ENCODE measurements around the gene SPATS2L. TPM values are rescaled to one million over a fixed set of nuclear protein-coding genes. Genes with fewer than 3 reads are reported as not detected.

Gene SPATS2L
- total and polyA plus RNA-seq, 12 donors, result 16.7 to 68.8 (median 43.6) TPM

DNA sequence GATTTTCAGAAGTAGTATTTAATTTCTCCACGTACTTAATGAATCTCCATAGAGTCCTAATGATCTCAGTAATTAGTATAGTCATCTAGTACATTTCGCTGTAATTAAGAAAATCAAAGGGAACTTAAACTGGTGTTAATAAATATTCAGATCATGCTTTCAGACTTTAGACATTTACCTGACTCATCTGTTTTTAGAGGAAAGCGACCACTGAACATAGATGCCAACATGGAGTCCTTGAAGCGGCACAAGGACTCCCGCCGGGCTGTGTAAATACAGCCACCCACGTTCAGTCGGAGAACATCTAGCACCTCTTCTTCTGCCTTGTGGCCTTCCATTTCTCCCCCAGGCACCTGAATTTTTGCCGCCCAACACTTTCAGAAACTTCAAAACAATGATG lies 200.2 kb downstream of the SPATS2L start:
- DNase-seq, result no peak
- Histone ChIP-seq H3K27me3 (no peaks in the 10 kb centered on the region), H3K27ac (no peak overlapping the region), H3K4me1 (replicated peaks in 1 of 2) (peaks cover 6 to 15% of the 10 kb centered on the region in 2 donors), H3K36me3 (replicated peaks in 1 of 2) (peaks cover 0 to 4% of the 10 kb centered on the region in 2 donors), H3K9me3 (replicated peaks in 1 of 3) (no peaks in the 10 kb centered on the region), H3K4me3 (no peak overlapping the region)
- TF ChIP-seq, protein P1, sequence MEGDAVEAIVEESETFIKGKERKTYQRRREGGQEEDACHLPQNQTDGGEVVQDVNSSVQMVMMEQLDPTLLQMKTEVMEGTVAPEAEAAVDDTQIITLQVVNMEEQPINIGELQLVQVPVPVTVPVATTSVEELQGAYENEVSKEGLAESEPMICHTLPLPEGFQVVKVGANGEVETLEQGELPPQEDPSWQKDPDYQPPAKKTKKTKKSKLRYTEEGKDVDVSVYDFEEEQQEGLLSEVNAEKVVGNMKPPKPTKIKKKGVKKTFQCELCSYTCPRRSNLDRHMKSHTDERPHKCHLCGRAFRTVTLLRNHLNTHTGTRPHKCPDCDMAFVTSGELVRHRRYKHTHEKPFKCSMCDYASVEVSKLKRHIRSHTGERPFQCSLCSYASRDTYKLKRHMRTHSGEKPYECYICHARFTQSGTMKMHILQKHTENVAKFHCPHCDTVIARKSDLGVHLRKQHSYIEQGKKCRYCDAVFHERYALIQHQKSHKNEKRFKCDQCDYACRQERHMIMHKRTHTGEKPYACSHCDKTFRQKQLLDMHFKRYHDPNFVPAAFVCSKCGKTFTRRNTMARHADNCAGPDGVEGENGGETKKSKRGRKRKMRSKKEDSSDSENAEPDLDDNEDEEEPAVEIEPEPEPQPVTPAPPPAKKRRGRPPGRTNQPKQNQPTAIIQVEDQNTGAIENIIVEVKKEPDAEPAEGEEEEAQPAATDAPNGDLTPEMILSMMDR (IDR thresholded peaks at IDR 0.05), result no peak
- no peak for TF ChIP-seq POLR2A (IDR thresholded peaks at IDR 0.05)
- WGBS, 4 donors, result 59 to 68% (median 63%) methylated on average over 9 of the region's 9 CpGs
- intact Hi-C loops (cut with DNase I), result no loop called here

DNA sequence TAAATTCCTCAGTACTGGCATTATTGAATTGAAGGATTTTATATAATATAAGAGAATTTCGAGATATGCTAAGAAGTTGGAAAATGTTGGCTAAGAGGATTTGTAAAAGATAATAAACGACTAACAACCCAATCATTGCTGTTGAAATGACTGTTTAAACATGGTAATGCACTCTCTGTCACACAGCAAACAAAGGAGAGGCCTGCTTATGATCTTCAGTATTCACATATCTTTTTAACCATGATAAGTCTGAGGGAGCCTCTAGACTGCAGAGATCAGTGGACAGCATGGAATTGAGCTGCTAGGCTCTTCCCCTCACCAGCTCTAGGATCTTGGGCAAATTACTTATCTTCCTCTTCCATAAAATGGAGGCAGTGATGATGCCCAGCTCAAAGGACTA lies 200.7 kb downstream of the SPATS2L start:
- WGBS, 4 donors, result 74 to 92% (median 85%) methylated on average over 2 of the region's 2 CpGs
- intact Hi-C loops (cut with DNase I), result no loop called here
- Histone ChIP-seq H3K27me3 (no peaks in the 10 kb centered on the region), H3K4me1 (replicated peaks in 1 of 2) (peaks cover 6 to 15% of the 10 kb centered on the region in 2 donors), H3K36me3 (replicated peaks in 1 of 2) (peaks cover 0 to 4% of the 10 kb centered on the region in 2 donors), H3K9me3 (replicated peaks in 1 of 3) (no peaks in the 10 kb centered on the region), H3K4me3 (no peak overlapping the region), H3K27ac (no peak overlapping the region)
- no peak for TF ChIP-seq POLR2A (IDR thresholded peaks at IDR 0.05)
- TF ChIP-seq, protein P1 (IDR thresholded peaks at IDR 0.05), result no peak
- DNase-seq, result no peak

DNA sequence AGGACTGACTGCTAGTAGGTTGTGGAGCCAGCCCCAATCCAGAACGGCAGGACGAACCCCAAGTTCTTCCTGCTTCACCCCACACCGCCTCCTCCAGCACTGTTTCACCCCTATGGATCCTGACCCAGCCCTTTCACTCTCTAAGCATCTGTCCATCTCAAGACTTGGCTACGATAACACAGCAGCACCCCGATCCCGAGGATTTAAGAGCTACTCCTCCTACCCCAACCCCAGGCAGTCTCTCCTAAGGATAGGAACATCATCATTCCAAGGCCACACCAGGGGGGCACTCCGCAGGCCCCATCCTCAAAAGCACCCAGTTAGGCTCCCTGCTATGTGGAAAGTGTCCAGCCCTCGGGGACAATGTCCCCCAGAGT lies 202.7 kb downstream of the SPATS2L start:
- H3K4me1 ChIP-seq (replicated peaks in 1 of 2), result peaks cover 6 to 15% of the 10 kb centered on the region in 2 donors
- no peak for TF ChIP-seq POLR2A (IDR thresholded peaks at IDR 0.05)
- TF ChIP-seq, protein P1 (IDR thresholded peaks at IDR 0.05), result no peak
- H3K27me3 ChIP-seq, result no peaks in the 10 kb centered on the region
- intact Hi-C loops (cut with DNase I), result no loop called here
- peak overlapping the region; percentile 22 to 79 (median 60) for H3K4me3 ChIP-seq
- no peaks in the 10 kb centered on the region for H3K9me3 ChIP-seq (replicated peaks in 1 of 3)
- H3K27ac ChIP-seq, result peak overlapping the region in 4 of 5 donors; percentile 29 to 79 (median 71)
- H3K36me3 ChIP-seq (replicated peaks in 1 of 2), result no peaks in the 10 kb centered on the region
- peak in 3 of 7 donors; percentile 2 to 22 (median 17) for DNase-seq
- WGBS, 4 donors, result 24 to 31% (median 28%) methylated on average over 7 to 8 of the region's 8 CpGs

DNA sequence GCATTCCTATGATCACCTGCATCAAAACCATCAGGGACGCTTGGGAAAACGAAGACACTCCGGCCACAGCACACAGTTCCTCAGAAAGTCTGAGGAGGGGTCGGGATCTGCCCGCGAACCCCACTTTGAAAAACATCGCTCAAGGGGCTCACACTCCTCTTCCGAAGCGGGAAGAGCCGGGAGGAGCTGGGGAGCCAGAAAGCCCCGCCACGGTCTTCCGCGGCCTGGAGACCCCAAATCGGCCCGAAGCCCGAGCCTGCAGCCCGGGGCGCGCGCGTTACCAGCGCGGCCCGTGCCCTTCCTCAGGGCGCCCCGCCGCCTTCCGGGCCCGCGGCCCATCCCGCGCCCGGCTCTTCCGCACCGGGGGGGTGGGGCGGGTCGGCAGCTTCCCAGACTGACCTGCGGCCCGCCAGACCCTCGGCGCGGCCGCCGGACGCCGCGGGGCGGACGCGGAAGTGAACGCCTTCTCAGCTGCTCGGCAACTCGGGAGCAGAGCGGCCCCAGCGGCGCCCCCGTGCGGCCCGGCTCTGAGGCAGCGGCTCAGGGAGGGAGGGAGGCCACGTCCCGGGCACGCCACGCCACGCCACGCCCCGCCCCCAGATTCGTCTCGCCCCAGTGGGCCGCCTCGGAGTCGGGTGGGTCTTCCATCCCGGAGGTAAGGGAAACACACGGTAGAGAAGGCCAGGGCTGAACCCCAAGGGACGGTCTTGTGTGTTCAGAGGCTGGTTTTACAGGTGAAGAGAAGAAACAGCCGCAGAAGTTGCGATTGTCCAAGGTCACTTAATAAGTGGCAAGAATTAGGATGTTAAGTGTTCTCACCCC lies 203.3 kb downstream of the SPATS2L start, which contains the start of gene KCTD18:
Gene KCTD18, minus strand, starts transcription at position 457 of the 822 bp plus-strand sequence. CDS start 3,052 bp downstream, outside the sequence.
- no peaks in the 10 kb centered on the region for H3K9me3 ChIP-seq (replicated peaks in 1 of 3)
- H3K4me3 ChIP-seq, result peak within 1 kb of the TSS; percentile 22 to 79 (median 60)
- peak within 1 kb of the TSS in 4 of 5 donors; percentile 29 to 79 (median 71) for H3K27ac ChIP-seq
- no peaks in the 10 kb centered on the region for H3K27me3 ChIP-seq
- H3K36me3 ChIP-seq (replicated peaks in 1 of 2), result no peaks in the 10 kb centered on the region
- WGBS, 4 donors, result 0 to 1% (median 0%) methylated on average over 5 to 78 of the region's 78 CpGs
- TF ChIP-seq, protein P1 (IDR thresholded peaks at IDR 0.05), result peak; percentile 41 to 85 (median 66)
- TF ChIP-seq POLR2A (IDR thresholded peaks at IDR 0.05), result peak; percentile 79 to 86
- DNase-seq, result peak; percentile 89 to 93 (median 92)
- intact Hi-C loops (cut with DNase I), result no loop called here
- peaks cover 6 to 15% of the 10 kb centered on the region in 2 donors for H3K4me1 ChIP-seq (replicated peaks in 1 of 2)

Data from adrenal gland (tissue), 12 donors.